Upper lobe of right lung (tissue), 1 donor: ENCODE data around the gene SHANK2. TPM values are rescaled to one million over a fixed set of nuclear protein-coding genes. Genes with fewer than 3 reads are reported as not detected.

Experiments used
- ATAC-seq: fragments of 200-7000 bp; cut with Tn5 transposase; one replicate; pipeline ENCODE4 v1.9.1; 2020; ENCODE audit warnings: mild to moderate bottlenecking, moderate library complexity
- DNase-seq: peaks from one replicate; pipeline ENCODE4 v3.0.0-alpha.2; 2020
- H3K27ac ChIP-seq: fragments of 200-600 bp; one replicate; pipeline ENCODE4 v1.8.0; 2022
- H3K27me3 ChIP-seq: fragments of 200-600 bp; one replicate; pipeline ENCODE4 v1.8.0; 2022; ENCODE audit warnings: mild to moderate bottlenecking
- H3K36me3 ChIP-seq: fragments of 200-600 bp; one replicate; pipeline ENCODE4 v1.8.0; 2022
- H3K4me1 ChIP-seq: fragments of 200-600 bp; one replicate; pipeline ENCODE4 v1.8.0; 2022
- H3K4me3 ChIP-seq: fragments of 200-600 bp; one replicate; pipeline ENCODE4 v1.8.0; 2022; ENCODE audit warnings: mild to moderate bottlenecking
- H3K9me3 ChIP-seq: fragments of 200-600 bp; one replicate; pipeline ENCODE4 v1.8.0; 2022
- CTCF ChIP-seq: fragments of 200-600 bp; IDR thresholded peaks from one replicate; pipeline ENCODE4 v1.8.0; 2022; ENCODE audit warnings: antibody characterized with exemption
- intact Hi-C: fragments of 100-400 bp; cut with DNase I; formaldehyde crosslinking; loops from one replicate; pipeline ENCODE4 v1.11.0; 2022
- total RNA-seq: library from RNA; stranded (reverse); fragmentation: NEBNext Ultra II Directional; extraction: Animal tissue kit (Norgen Biotek cat#: 25700); gene quantifications from one replicate; pipeline ENCODE4 v1.2.1, GENCODE V29; 2021
- donor health status: DM: no; HTN: yes; CAD: no; lungs with severe emphysema.

The SHANK2 gene
- total RNA-seq, 1 donor from 2014 or later = 62.5 TPM

- ATAC-seq (no peak), DNase-seq (peak; percentile 22)
- Histone ChIP-seq H3K27me3 (no peaks in the 10 kb centered on the region), H3K9me3 (no peaks in the 10 kb centered on the region), H3K36me3 (no peaks in the 10 kb centered on the region), H3K4me3 (no peak overlapping the region), H3K27ac (no peak overlapping the region), H3K4me1 (no peaks in the 10 kb centered on the region)
- no peak for TF ChIP-seq CTCF
- intact Hi-C loops = no loop called here
Measured at GRCh38 chr11:71279916-71280645, 27.7 kb upstream of the SHANK2 start.

- Histone ChIP-seq H3K4me3 (no peak overlapping the region), H3K9me3 (peaks cover 7% of the 10 kb centered on the region), H3K27me3 (no peaks in the 10 kb centered on the region), H3K4me1 (no peaks in the 10 kb centered on the region), H3K27ac (no peak overlapping the region), H3K36me3 (no peaks in the 10 kb centered on the region)
- intact Hi-C loops = no loop called here
- TF ChIP-seq CTCF = no peak
- no peak for ATAC-seq
- peak; percentile 19 for DNase-seq
Measured at GRCh38 chr11:71272161-71272560, 19.8 kb upstream of the SHANK2 start.

GRCh38 chr11:71269603-71270511 is 17.5 kb upstream of the SHANK2 start:
- H3K9me3 ChIP-seq = peaks cover 7% of the 10 kb centered on the region
- no peaks in the 10 kb centered on the region for H3K27me3 ChIP-seq
- intact Hi-C loops = no loop called here
- H3K27ac ChIP-seq = no peak overlapping the region
- DNase-seq (peak; percentile 39), ATAC-seq (no peak)
- H3K4me1 ChIP-seq = no peaks in the 10 kb centered on the region
- no peaks in the 10 kb centered on the region for H3K36me3 ChIP-seq
- H3K4me3 ChIP-seq = no peak overlapping the region
- TF ChIP-seq CTCF = no peak

- ATAC-seq (no peak), DNase-seq (peak; percentile 47)
- no peaks in the 10 kb centered on the region for H3K36me3 ChIP-seq
- H3K27ac ChIP-seq = no peak overlapping the region
- intact Hi-C loops = no loop called here
- no peak overlapping the region for H3K4me3 ChIP-seq
- no peaks in the 10 kb centered on the region for H3K4me1 ChIP-seq
- H3K9me3 ChIP-seq = peaks cover 2% of the 10 kb centered on the region
- TF ChIP-seq CTCF = no peak
- no peaks in the 10 kb centered on the region for H3K27me3 ChIP-seq
Measured at GRCh38 chr11:71268706-71269321, 16.4 kb upstream of the SHANK2 start.

- no peak for TF ChIP-seq CTCF
- H3K27ac ChIP-seq = no peak overlapping the region
- H3K27me3 ChIP-seq = no peaks in the 10 kb centered on the region
- H3K36me3 ChIP-seq = no peaks in the 10 kb centered on the region
- H3K4me3 ChIP-seq = no peak overlapping the region
- DNase-seq (peak; percentile 47), ATAC-seq (no peak)
- no peaks in the 10 kb centered on the region for H3K4me1 ChIP-seq
- no peaks in the 10 kb centered on the region for H3K9me3 ChIP-seq
- intact Hi-C loops = no loop called here
Measured at GRCh38 chr11:71267807-71268421, 15.5 kb upstream of the SHANK2 start.
